Measurements from ENCODE around the gene RHBDL1. TPM values are rescaled to one million over a fixed set of nuclear protein-coding genes. Genes with fewer than 3 reads are reported as not detected.
A peak's percentile ranks its signal among the peaks of the same experiment; 100 is the strongest.

RHBDL1 gene
- total RNA-seq, 2 experiments from 2014 or later, result 1.4 to 1.9 TPM

- POLR2A ChIA-PET, result interaction anchor here (0.6 kb wide), 1 partner anchor 112 kb away, joined by 3 read pairs; no protein-coding TSS in a partner anchor
- Mint-ChIP-seq H3K4me3 (no peak overlapping the region), H3K27me3 (ENCODE audit: low read depth) (peaks cover 2% of the 10 kb centered on the region), H3K27ac (no peak overlapping the region), H3K9me3 (ENCODE audit: insufficient read depth) (no peaks in the 10 kb centered on the region), H3K4me1 (ENCODE audit: low read depth) (peaks cover 8% of the 10 kb centered on the region), H3K36me3 (ENCODE audit: low read depth) (peaks cover 3% of the 10 kb centered on the region)
- CTCF ChIA-PET, result no interaction called here
- no peak for ATAC-seq
- DNase-seq, result no peak
These were observed 42.8 kb upstream of the RHBDL1 start for GRCh38 chr16:632486-633335.

GRCh38 chr16:633336-634050 is 42.0 kb upstream of the RHBDL1 start:
- H3K27ac Mint-ChIP-seq, result no peak overlapping the region
- peaks cover 3% of the 10 kb centered on the region for H3K36me3 Mint-ChIP-seq (ENCODE audit: low read depth)
- peaks cover 8% of the 10 kb centered on the region for H3K4me1 Mint-ChIP-seq (ENCODE audit: low read depth)
- ChIA-PET POLR2A (no interaction called here), CTCF (no interaction called here)
- H3K27me3 Mint-ChIP-seq (ENCODE audit: low read depth), result peaks cover 2% of the 10 kb centered on the region
- DNase-seq (no peak), ATAC-seq (no peak)
- no peak overlapping the region for H3K4me3 Mint-ChIP-seq
- no peaks in the 10 kb centered on the region for H3K9me3 Mint-ChIP-seq (ENCODE audit: insufficient read depth)

- Mint-ChIP-seq H3K4me3 (peak overlapping the region; percentile 60), H3K36me3 (ENCODE audit: low read depth) (peaks cover 3% of the 10 kb centered on the region), H3K27me3 (ENCODE audit: low read depth) (peaks cover 2% of the 10 kb centered on the region), H3K9me3 (ENCODE audit: insufficient read depth) (no peaks in the 10 kb centered on the region), H3K4me1 (ENCODE audit: low read depth) (peaks cover 10% of the 10 kb centered on the region), H3K27ac (no peak overlapping the region)
- ChIA-PET CTCF (no interaction called here), POLR2A (no interaction called here)
- ATAC-seq (no peak), DNase-seq (no peak)
These were observed 41.3 kb upstream of the RHBDL1 start for GRCh38 chr16:634051-634670.

- ChIA-PET POLR2A (no interaction called here), CTCF (no interaction called here)
- peaks cover 2% of the 10 kb centered on the region for H3K27me3 Mint-ChIP-seq (ENCODE audit: low read depth)
- ATAC-seq (no peak), DNase-seq (no peak)
- peaks cover 3% of the 10 kb centered on the region for H3K36me3 Mint-ChIP-seq (ENCODE audit: low read depth)
- peaks cover 10% of the 10 kb centered on the region for H3K4me1 Mint-ChIP-seq (ENCODE audit: low read depth)
- H3K9me3 Mint-ChIP-seq (ENCODE audit: insufficient read depth), result no peaks in the 10 kb centered on the region
- peak overlapping the region; percentile 57 for H3K27ac Mint-ChIP-seq
- peak overlapping the region; percentile 60 for H3K4me3 Mint-ChIP-seq
These were observed 40.5 kb upstream of the RHBDL1 start for GRCh38 chr16:634996-635395.

DNA sequence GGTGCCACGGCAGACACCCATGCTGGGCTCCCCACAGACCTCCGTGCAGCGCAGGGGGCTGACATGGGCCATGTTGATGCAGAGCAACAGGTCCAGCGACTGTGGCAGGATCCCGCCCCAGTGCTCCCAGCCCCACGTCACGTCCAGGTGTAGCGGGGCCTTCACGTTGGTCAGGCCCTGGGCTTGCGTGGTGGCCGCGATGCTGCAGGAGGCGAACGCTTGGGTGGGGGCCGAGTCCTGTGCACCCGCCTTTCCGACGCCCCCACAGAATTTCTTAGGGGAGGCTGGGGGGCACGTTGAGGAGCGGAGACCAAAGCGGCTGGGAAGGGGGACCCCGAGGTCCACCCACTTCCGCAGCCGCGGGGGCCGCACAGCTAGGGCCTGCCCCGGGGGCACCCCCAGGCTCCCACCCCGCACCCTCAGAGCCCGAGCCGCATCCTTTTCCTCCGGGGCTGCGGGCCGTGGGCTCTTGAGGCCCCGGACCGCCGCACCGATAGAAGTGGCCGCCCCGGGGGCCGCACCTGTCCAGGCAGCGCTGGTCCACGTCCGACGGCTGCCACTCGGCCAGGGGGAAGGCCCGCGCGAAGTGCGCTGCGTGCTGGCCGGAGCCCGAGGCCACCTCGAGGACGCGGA is 39.8 kb upstream of the RHBDL1 start:
- peaks cover 2% of the 10 kb centered on the region for H3K27me3 Mint-ChIP-seq (ENCODE audit: low read depth)
- CTCF ChIA-PET, result interaction anchor here (1.0 to 2.7 kb wide), 3 partner anchors 13 to 70 kb away, joined by 3 to 16 read pairs (median 3); partner anchors contain the start of gene WDR90
- H3K4me3 Mint-ChIP-seq, result peak overlapping the region; percentile 90
- no peak for DNase-seq
- peak overlapping the region; percentile 39 for H3K27ac Mint-ChIP-seq
- peak; percentile 2 for ATAC-seq
- peaks cover 10% of the 10 kb centered on the region for H3K4me1 Mint-ChIP-seq (ENCODE audit: low read depth)
- H3K9me3 Mint-ChIP-seq (ENCODE audit: insufficient read depth), result no peaks in the 10 kb centered on the region
- H3K36me3 Mint-ChIP-seq (ENCODE audit: low read depth), result peaks cover 3% of the 10 kb centered on the region
- POLR2A ChIA-PET, result interaction anchor here (0.8 to 1.2 kb wide), 4 partner anchors 45 to 108 kb away, joined by 3 to 4 read pairs (median 3); partner anchors contain the start of genes CAPN15 and STUB1

DNA sequence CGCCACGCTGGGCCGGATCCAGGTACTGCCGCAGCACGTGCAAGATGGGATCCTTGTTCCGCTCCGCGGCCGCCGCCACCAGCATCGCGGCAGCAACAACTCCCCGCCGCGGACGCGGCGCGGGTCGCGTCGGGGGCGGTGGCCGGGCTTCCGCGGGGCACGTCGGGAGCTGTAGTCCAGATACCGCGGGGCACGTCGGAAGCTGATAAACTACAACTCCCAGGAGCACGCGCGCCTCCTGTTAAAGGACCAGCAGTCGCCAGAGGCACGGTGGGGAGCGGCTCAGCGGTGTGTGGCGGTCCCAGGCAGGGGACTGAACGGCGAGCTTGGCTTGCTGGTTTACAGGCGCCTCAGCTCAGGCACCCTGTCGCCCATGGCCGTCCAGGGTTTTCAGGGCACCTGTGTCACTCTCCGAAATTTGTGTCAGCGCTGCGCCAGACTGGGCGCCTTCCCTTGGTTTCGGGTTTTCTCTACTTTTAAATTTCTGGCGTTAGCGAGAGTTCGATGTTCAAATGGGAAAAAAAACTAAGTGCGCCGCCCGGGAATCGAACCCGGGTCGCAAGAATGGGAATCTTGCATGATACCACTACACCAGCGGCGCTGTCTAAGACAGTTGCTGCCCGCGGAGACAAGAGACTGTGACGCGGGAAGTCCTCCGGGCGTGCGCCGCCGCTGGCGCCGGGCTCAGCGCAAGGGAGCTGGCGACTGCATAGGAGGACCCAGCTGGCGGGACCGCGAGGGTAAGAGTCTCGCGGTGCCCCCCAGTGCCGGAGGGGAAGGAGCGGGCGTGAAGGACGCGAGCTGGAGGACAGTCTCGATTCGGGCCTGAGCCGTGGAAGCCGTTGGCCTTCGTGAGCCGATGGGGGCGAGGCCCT is 39.0 kb upstream of the RHBDL1 start, which contains the start of gene METTL26:
METTL26 (minus strand) TSS at position 100 of the 875 bp plus-strand sequence; CDS start at position 85, 15 bp downstream.
- DNase-seq (peak; percentile 96), ATAC-seq (peak; percentile 86)
- POLR2A ChIA-PET, result interaction anchor here (0.6 to 1.2 kb wide), 6 partner anchors 43 to 499 kb away, joined by 3 to 4 read pairs (median 3); partner anchors contain the start of genes CAPN15 and STUB1
- Mint-ChIP-seq H3K36me3 (ENCODE audit: low read depth) (peaks cover 3% of the 10 kb centered on the region), H3K4me1 (ENCODE audit: low read depth) (peaks cover 10% of the 10 kb centered on the region), H3K4me3 (peak within 1 kb of the TSS; percentile 90), H3K9me3 (ENCODE audit: insufficient read depth) (no peaks in the 10 kb centered on the region), H3K27me3 (ENCODE audit: low read depth) (peaks cover 2% of the 10 kb centered on the region), H3K27ac (peak within 1 kb of the TSS; percentile 88)
- CTCF ChIA-PET, result interaction anchor here (0.7 to 2.7 kb wide), 5 partner anchors 12 to 71 kb away, joined by 3 to 16 read pairs (median 3); partner anchors contain the start of gene WDR90

DNA sequence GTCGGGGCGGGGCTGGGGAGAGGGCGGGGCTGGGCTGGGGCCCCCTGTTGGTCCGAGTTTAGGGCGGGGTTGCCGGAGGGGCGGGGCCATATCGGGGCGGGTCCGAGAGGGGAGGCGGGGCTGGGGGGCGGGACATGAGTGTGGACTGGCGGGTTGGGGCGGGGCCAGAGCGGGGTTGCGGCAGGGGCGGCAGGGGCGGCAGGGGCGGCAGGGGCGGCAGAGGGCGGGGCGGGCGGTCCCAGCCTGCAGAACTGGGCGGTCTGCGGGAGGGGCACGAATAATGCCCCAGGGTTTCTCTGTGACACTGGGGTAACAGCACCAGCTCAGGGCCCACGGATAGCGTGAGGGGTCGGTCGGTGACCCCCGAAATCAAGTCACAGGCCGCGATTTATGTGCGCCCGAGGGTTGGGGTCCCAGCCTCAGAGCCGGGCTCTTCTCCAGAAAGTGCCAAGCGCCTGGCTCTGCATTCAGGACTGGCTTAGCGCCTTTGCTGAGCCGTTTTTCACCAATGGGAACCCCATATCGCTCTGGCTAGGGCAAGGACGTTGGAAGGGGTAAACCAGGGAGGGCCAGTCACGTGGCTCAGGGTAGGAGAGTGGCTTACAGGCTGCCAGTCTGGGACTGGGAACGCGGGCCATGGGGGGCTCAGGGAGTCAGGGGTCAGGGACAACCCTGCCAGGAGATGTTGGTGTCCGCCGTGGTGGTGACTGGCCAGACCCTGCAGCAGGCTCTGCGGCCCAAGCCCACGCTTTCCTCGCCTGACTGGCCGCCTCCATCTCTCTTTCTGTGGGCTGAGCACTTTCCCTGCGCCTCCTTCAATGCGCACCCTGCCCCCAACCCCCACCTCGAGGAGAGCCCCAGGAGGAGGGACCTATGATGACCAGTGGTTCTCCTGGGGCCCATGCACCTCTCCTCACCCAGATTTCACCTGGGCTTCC is 38.1 kb upstream of the RHBDL1 start:
- DNase-seq, result peak; percentile 92
- peak; percentile 16 for ATAC-seq
- H3K27ac Mint-ChIP-seq, result peak overlapping the region; percentile 88
- no peaks in the 10 kb centered on the region for H3K9me3 Mint-ChIP-seq (ENCODE audit: insufficient read depth)
- peaks cover 3% of the 10 kb centered on the region for H3K36me3 Mint-ChIP-seq (ENCODE audit: low read depth)
- peak overlapping the region; percentile 90 for H3K4me3 Mint-ChIP-seq
- H3K27me3 Mint-ChIP-seq (ENCODE audit: low read depth), result peaks cover 2% of the 10 kb centered on the region
- POLR2A ChIA-PET, result interaction anchor here (1.1 kb wide), 1 partner anchor 42 kb away, joined by 3 read pairs; no protein-coding TSS in a partner anchor
- H3K4me1 Mint-ChIP-seq (ENCODE audit: low read depth), result peaks cover 10% of the 10 kb centered on the region
- CTCF ChIA-PET, result interaction anchor here (1.2 to 2.7 kb wide), 3 partner anchors 11 to 72 kb away, joined by 3 to 16 read pairs (median 3); partner anchors contain the start of gene WDR90

DNA sequence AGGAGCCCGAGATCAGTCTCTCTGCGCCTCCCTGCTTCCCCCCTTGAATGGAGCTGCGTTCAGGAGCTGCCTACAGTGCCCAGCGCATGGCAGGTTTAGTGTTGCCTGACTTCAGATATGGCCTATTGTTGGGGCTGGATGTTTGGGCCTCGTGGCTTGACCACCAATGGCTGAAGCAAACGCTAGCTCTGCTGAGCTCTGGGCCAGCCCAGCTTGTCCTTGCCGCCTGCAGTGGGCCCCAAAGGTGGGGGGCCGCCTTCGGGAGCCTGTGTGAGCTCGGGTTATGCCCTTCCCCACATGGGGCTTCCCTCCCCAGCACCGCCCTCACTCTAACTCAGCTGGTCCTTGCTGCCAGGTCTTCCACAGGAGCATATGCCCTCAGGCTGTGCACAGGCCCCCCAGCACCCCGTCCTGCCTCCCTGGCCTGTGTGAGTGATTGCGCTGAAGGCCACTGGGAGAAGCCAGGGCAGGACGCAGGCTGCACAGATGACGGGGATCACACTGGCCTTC is 37.4 kb upstream of the RHBDL1 start:
- CTCF ChIA-PET, result interaction anchor here (2.7 kb wide), 1 partner anchor 10 kb away, joined by 16 read pairs; the partner anchor contains the start of gene WDR90
- POLR2A ChIA-PET, result no interaction called here
- DNase-seq (no peak), ATAC-seq (no peak)
- H3K4me3 Mint-ChIP-seq, result no peak overlapping the region
- H3K9me3 Mint-ChIP-seq (ENCODE audit: insufficient read depth), result no peaks in the 10 kb centered on the region
- peaks cover 3% of the 10 kb centered on the region for H3K36me3 Mint-ChIP-seq (ENCODE audit: low read depth)
- H3K27ac Mint-ChIP-seq, result no peak overlapping the region
- H3K4me1 Mint-ChIP-seq (ENCODE audit: low read depth), result peaks cover 16% of the 10 kb centered on the region
- peaks cover 2% of the 10 kb centered on the region for H3K27me3 Mint-ChIP-seq (ENCODE audit: low read depth)

DNA sequence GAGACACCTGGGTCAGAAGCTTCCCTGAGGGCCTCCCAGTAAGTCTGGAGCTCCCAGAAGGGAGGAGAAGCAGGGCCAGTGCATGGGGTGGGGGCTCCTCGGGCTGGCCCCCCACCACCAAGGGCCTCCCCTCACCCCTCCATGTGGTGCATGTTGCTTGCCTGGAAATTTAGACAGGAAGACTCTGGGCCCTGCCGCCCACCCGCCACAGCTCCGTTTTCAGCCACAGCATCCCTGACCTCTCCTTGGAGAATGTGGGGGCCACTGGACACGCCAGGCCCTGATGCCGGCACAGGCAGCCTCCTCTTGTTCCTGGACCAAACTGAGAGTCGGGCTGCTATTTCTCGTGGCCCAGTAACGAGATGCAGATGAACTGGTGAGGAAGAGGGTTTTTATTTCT is 36.6 kb upstream of the RHBDL1 start:
- H3K27ac Mint-ChIP-seq, result no peak overlapping the region
- H3K9me3 Mint-ChIP-seq (ENCODE audit: insufficient read depth), result no peaks in the 10 kb centered on the region
- POLR2A ChIA-PET, result no interaction called here
- peaks cover 21% of the 10 kb centered on the region for H3K4me1 Mint-ChIP-seq (ENCODE audit: low read depth)
- CTCF ChIA-PET, result no interaction called here
- peaks cover 2% of the 10 kb centered on the region for H3K27me3 Mint-ChIP-seq (ENCODE audit: low read depth)
- DNase-seq, result no peak
- no peak overlapping the region for H3K4me3 Mint-ChIP-seq
- no peak for ATAC-seq
- H3K36me3 Mint-ChIP-seq (ENCODE audit: low read depth), result peaks cover 6% of the 10 kb centered on the region

DNA sequence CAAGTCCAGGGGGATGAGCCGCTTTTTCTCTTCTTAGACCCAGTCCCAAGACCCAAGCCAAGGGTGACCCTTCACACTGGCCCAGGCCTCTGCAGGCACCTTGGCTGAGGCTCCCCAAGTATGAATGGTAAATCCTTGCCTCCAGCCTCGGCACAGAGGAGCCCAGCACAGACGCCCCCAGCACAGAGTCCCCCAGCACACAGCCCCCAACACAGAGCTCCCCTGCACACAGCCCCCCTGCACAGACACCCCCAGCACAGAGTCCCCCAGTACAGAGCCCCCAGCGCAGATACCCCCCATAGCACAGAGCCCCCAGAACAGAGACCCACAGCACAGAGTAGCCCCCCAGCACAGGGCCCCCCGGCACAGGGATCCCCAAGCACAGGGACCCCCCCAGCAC is 34.9 kb upstream of the RHBDL1 start:
- H3K9me3 Mint-ChIP-seq (ENCODE audit: insufficient read depth), result no peaks in the 10 kb centered on the region
- DNase-seq (no peak), ATAC-seq (no peak)
- ChIA-PET CTCF (no interaction called here), POLR2A (no interaction called here)
- peaks cover 17% of the 10 kb centered on the region for H3K4me1 Mint-ChIP-seq (ENCODE audit: low read depth)
- peaks cover 2% of the 10 kb centered on the region for H3K27me3 Mint-ChIP-seq (ENCODE audit: low read depth)
- H3K36me3 Mint-ChIP-seq (ENCODE audit: low read depth), result peaks cover 12% of the 10 kb centered on the region
- H3K4me3 Mint-ChIP-seq, result peak overlapping the region; percentile 42
- no peak overlapping the region for H3K27ac Mint-ChIP-seq
